CD14-positive monocyte (primary cell): ENCODE data around the gene B3GNT8. TPM values are rescaled to one million over a fixed set of nuclear protein-coding genes. Genes with fewer than 3 reads are reported as not detected.

Source experiments
- DNase-seq, 3 donors: peaks; one replicate each; pipeline ENCODE4 v3.0.0-alpha.2; 2011 to 2022
- H2AFZ ChIP-seq: 2 replicates; pipeline ENCODE4 v1.6.0; 2012; ENCODE audit warnings: mild to moderate bottlenecking, low read depth, low read length, inconsistent platforms; ENCODE audit not compliant: insufficient read depth, poor library complexity, severe bottlenecking
- H3K27ac ChIP-seq, 2 donors: 1 replicate in 1 of 2; 2 replicates in 1 of 2; pipeline ENCODE4 v1.5.1; 2012 to 2013; ENCODE audit warnings: low read length in 2 of 2, control low read depth in 1 of 2, inconsistent platforms in 1 of 2, low read depth in 1 of 2, mild to moderate bottlenecking in 1 of 2
- H3K27me3 ChIP-seq, 2 donors: one replicate each; pipeline versions ENCODE4 v1.6.0 to v1.6.1; 2011 to 2013; ENCODE audit warnings: low read length in 2 of 2; ENCODE audit not compliant: control insufficient read depth in 2 of 2, insufficient read depth in 2 of 2
- H3K36me3 ChIP-seq, 2 donors: replicated peaks in 1 of 2; 1 replicate in 1 of 2; 2 replicates in 1 of 2; pipeline versions ENCODE4 v1.5.1 to v1.6.1; 2012 to 2013; ENCODE audit warnings: low read length in 2 of 2, control low read depth in 1 of 2, inconsistent platforms in 1 of 2, mild to moderate bottlenecking in 1 of 2; ENCODE audit not compliant: insufficient read depth in 2 of 2, control insufficient read depth in 1 of 2
- H3K4me1 ChIP-seq, 2 donors: 1 replicate in 1 of 2; 2 replicates in 1 of 2; pipeline versions ENCODE4 v1.5.1 to v1.6.1; 2012 to 2013; ENCODE audit warnings: low read length in 2 of 2, control low read depth in 1 of 2, inconsistent platforms in 1 of 2, mild to moderate bottlenecking in 1 of 2, moderate library complexity in 1 of 2; ENCODE audit not compliant: insufficient read depth in 2 of 2, control insufficient read depth in 1 of 2
- H3K4me2 ChIP-seq: replicated peaks from 2 replicates; pipeline ENCODE3; 2012; ENCODE audit warnings: low read length, moderate library complexity, mild to moderate bottlenecking; ENCODE audit not compliant: poor library complexity, severe bottlenecking; ENCODE audit errors: extremely low read depth
- H3K4me3 ChIP-seq, 3 experiments: fragments of 200-600 bp in 1 of 3; sonication (generic) in 1 of 3; replicated peaks in 1 of 3; 1 replicate in 2 of 3; 2 replicates in 1 of 3; pipeline ENCODE4 v1.5.1; 2011 to 2013; ENCODE audit warnings: low read length in 3 of 3, mild to moderate bottlenecking in 3 of 3, control low read depth in 2 of 3, low read depth in 2 of 3, inconsistent platforms in 1 of 3, moderate library complexity in 1 of 3
- H3K79me2 ChIP-seq: 2 replicates; pipeline ENCODE4 v1.6.0; 2012; ENCODE audit warnings: mild to moderate bottlenecking, control low read depth, inconsistent platforms, low read length, moderate library complexity; ENCODE audit not compliant: insufficient read depth
- H3K9ac ChIP-seq: 2 replicates; pipeline ENCODE4 v1.6.0; 2017; ENCODE audit warnings: low read length, mild to moderate bottlenecking; ENCODE audit not compliant: insufficient read depth, poor library complexity, severe bottlenecking
- H3K9me3 ChIP-seq, 2 donors: replicated peaks in 1 of 2; 1 replicate in 1 of 2; 2 replicates in 1 of 2; pipeline versions ENCODE4 v1.5.1 to v1.6.1; 2012 to 2013; ENCODE audit warnings: low read length in 2 of 2, control low read depth in 1 of 2; ENCODE audit not compliant: control insufficient read depth in 1 of 2, insufficient read depth in 1 of 2
- H4K20me1 ChIP-seq: 2 replicates; pipeline ENCODE4 v1.6.0; 2012; ENCODE audit warnings: mild to moderate bottlenecking, low read length, control low read depth, moderate library complexity; ENCODE audit not compliant: insufficient read depth
- H3K27ac Mint-ChIP-seq, 7 donors: one replicate each; pipeline ENCODE4 v1.8.0; 2020; ENCODE audit warnings: mild to moderate bottlenecking in 7 of 7, mixed read lengths in 7 of 7, moderate library complexity in 6 of 7, inconsistent platforms in 2 of 7
- H3K27me3 Mint-ChIP-seq, 3 donors: one replicate each; pipeline ENCODE4 v1.8.0; 2021 to 2022; ENCODE audit warnings: low read depth in 3 of 3, mild to moderate bottlenecking in 3 of 3, mixed read lengths in 3 of 3, moderate library complexity in 3 of 3, inconsistent platforms in 1 of 3
- H3K36me3 Mint-ChIP-seq, 2 donors: one replicate each; pipeline ENCODE4 v1.8.0; 2020; ENCODE audit warnings: mixed read lengths in 2 of 2, inconsistent platforms in 1 of 2, mild to moderate bottlenecking in 1 of 2
- H3K4me1 Mint-ChIP-seq: one replicate; pipeline ENCODE4 v1.8.0; 2020; ENCODE audit warnings: mild to moderate bottlenecking, mixed read lengths
- H3K4me3 Mint-ChIP-seq, 2 donors: one replicate each; pipeline ENCODE4 v1.8.0; 2020; ENCODE audit warnings: mild to moderate bottlenecking in 2 of 2, mixed read lengths in 2 of 2, moderate library complexity in 1 of 2
- H3K9me3 Mint-ChIP-seq, 7 donors: one replicate each; pipeline ENCODE4 v1.8.0; 2020 to 2022; ENCODE audit warnings: mixed read lengths in 7 of 7, mild to moderate bottlenecking in 6 of 7, moderate library complexity in 6 of 7, inconsistent platforms in 2 of 7
- WGBS: methylation state at CpG from one replicate; pipeline ENCODE4 v1.1.5; 2013; ENCODE audit warnings: missing lambda C conversion rate; ENCODE audit not compliant: insufficient coverage; 5-methylcytosine and 5-hydroxymethylcytosine counted together
- intact Hi-C, 2 donors: fragments of 100-400 bp; cut with micrococcal nuclease; formaldehyde crosslinking; loops; one replicate each; pipeline versions ENCODE4 v1.15.0 to v1.15.1; 2023
- polyA plus RNA-seq, 3 donors: library from polyadenylated mRNA; depleted of rRNA in 1 of 3; unstranded in 2 of 3; stranded (reverse) in 1 of 3; fragments of 300-500 nt in 2 of 3; fragments of >200 nt in 1 of 3; fragmentation: Illumina TruSeq in 2 of 3; gene quantifications; 1 replicate in 2 of 3; 2 replicates in 1 of 3; pipeline ENCODE4 v1.2.3, GENCODE V29; 2012 to 2021
- TF ChIP-seq, protein P1 (sequence below): fragments of 200-600 bp; IDR thresholded peaks from one replicate; pipeline ENCODE4 v1.8.0; 2022; ENCODE audit warnings: antibody characterized with exemption, mild to moderate bottlenecking

The B3GNT8 gene
- polyA plus RNA-seq, 3 donors, result 2.9 to 18.9 (median 17.4) TPM

DNA sequence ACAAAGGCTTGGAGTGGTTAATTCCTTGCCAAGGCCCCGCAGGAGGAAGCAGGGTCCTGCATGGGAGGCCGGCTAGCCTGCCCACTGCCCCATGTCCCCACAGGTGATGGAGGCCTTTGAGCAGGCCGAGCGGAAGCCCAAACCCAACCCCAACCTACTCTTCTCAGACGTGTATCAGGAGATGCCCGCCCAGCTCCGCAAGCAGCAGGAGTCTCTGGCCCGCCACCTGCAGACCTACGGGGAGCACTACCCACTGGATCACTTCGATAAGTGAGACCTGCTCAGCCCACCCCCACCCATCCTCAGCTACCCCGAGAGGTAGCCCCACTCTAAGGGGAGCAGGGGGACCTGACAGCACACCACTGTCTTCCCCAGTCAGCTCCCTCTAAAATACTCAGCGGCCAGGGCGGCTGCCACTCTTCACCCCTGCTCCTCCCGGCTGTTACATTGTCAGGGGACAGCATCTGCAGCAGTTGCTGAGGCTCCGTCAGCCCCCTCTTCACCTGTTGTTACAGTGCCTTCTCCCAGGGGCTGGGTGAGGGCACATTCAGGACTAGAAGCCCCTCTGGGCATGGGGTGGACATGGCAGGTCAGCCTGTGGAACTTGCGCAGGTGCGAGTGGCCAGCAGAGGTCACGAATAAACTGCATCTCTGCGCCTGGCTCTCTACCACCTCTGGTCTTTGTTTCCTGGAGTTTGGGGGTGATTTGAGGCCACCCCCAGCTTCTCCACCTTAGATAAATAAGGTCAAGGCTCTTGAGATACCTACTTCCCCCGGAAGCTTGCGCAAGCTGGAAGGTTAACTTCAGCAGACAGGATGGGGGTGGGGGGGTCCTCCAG is 2.6 kb downstream of the B3GNT8 start:
- Histone ChIP-seq H3K27me3 (no peaks in the 10 kb centered on the region), H3K27ac (peak overlapping the region; percentile 33 to 77), H3K36me3 (peaks cover 39 to 40% of the 10 kb centered on the region in 2 donors), H3K9ac (peak overlapping the region; percentile 54), H3K9me3 (no peaks in the 10 kb centered on the region), H3K79me2 (peaks cover 78% of the 10 kb centered on the region), H4K20me1 (peaks cover 34% of the 10 kb centered on the region), H3K4me3 (peak overlapping the region in 2 of 3 experiments; percentile 13 to 85), H3K4me2 (peak overlapping the region; percentile 87), H3K4me1 (peaks cover 90 to 94% of the 10 kb centered on the region in 2 donors), H2AFZ (no peak overlapping the region)
- TF ChIP-seq, protein P1, sequence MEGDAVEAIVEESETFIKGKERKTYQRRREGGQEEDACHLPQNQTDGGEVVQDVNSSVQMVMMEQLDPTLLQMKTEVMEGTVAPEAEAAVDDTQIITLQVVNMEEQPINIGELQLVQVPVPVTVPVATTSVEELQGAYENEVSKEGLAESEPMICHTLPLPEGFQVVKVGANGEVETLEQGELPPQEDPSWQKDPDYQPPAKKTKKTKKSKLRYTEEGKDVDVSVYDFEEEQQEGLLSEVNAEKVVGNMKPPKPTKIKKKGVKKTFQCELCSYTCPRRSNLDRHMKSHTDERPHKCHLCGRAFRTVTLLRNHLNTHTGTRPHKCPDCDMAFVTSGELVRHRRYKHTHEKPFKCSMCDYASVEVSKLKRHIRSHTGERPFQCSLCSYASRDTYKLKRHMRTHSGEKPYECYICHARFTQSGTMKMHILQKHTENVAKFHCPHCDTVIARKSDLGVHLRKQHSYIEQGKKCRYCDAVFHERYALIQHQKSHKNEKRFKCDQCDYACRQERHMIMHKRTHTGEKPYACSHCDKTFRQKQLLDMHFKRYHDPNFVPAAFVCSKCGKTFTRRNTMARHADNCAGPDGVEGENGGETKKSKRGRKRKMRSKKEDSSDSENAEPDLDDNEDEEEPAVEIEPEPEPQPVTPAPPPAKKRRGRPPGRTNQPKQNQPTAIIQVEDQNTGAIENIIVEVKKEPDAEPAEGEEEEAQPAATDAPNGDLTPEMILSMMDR, result no peak
- intact Hi-C loops, result loop anchor here in 1 of 2 donors (10.0 kb wide), 1 partner anchor 50 kb away; the partner anchor contains the start of gene TMEM91
- Mint-ChIP-seq H3K4me1 (peaks cover 80% of the 10 kb centered on the region), H3K4me3 (peak overlapping the region; percentile 59 to 73), H3K36me3 (peaks cover 38 to 58% of the 10 kb centered on the region in 2 donors), H3K9me3 (peaks cover 0 to 3% (median 0%) of the 10 kb centered on the region in 7 donors), H3K27ac (peak overlapping the region; percentile 19 to 82 (median 68)), H3K27me3 (peaks cover 0 to 1% (median 0%) of the 10 kb centered on the region in 3 donors)
- WGBS, result 81% methylated on average over 12 of the region's 21 CpGs
- no peak for DNase-seq

DNA sequence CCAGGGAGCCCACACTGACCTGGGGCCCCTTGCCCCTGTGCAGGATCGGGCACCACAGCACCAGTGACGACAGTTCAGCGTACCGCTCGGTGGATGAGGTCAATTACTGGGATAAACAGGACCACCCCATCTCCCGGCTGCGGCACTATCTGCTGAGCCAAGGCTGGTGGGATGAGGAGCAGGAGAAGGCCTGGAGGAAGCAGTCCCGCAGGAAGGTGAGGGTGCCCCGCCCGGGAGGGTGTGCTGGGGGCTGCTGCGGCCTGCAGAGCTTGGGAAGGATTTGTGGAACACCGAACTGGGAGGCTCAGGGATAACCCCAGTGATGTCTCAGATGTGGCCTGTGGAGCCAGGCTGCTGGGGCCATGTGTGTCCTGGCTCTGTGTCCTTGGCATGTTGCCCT is 4.2 kb downstream of the B3GNT8 start:
- Histone ChIP-seq H3K9ac (no peak overlapping the region), H4K20me1 (peaks cover 34% of the 10 kb centered on the region), H3K4me1 (peaks cover 87 to 92% of the 10 kb centered on the region in 2 donors), H3K27me3 (no peaks in the 10 kb centered on the region), H3K4me3 (no peak overlapping the region), H3K9me3 (no peaks in the 10 kb centered on the region), H3K79me2 (peaks cover 62% of the 10 kb centered on the region), H3K4me2 (no peak overlapping the region), H3K27ac (peak overlapping the region in 1 of 2 donors; percentile 86), H3K36me3 (peaks cover 52 to 54% of the 10 kb centered on the region in 2 donors), H2AFZ (no peak overlapping the region)
- intact Hi-C loops, result loop anchor here in 1 of 2 donors (10.0 kb wide), 1 partner anchor 48 kb away; the partner anchor contains the start of gene TMEM91
- H3K27me3 Mint-ChIP-seq, result peaks cover 0 to 1% (median 0%) of the 10 kb centered on the region in 3 donors
- H3K36me3 Mint-ChIP-seq, result peaks cover 46 to 71% of the 10 kb centered on the region in 2 donors
- no peak for DNase-seq
- peaks cover 83% of the 10 kb centered on the region for H3K4me1 Mint-ChIP-seq
- H3K9me3 Mint-ChIP-seq, result peaks cover 0 to 5% (median 0%) of the 10 kb centered on the region in 7 donors
- 95% methylated on average over 12 of the region's 12 CpGs for WGBS
- no peak overlapping the region for H3K4me3 Mint-ChIP-seq
- TF ChIP-seq, protein P1, result no peak
- H3K27ac Mint-ChIP-seq, result peak overlapping the region in 4 of 7 donors; percentile 7 to 93 (median 62)
